HUES64 (cell line): ENCODE data around the gene PTPRR.
A peak's percentile ranks its signal among the peaks of the same experiment; 100 is the strongest.

Experiments
- H3K27ac ChIP-seq: 2 replicates; pipeline ENCODE4 v1.7.0; 2013; ENCODE audit warnings: low read depth, low read length, inconsistent platforms
- H3K27me3 ChIP-seq: 2 replicates; pipeline ENCODE4 v1.6.1; 2013; ENCODE audit warnings: mild to moderate bottlenecking, low read length; ENCODE audit not compliant: insufficient read depth
- H3K36me3 ChIP-seq: 2 replicates; pipeline ENCODE4 v1.6.1; 2013; ENCODE audit warnings: mild to moderate bottlenecking, low read length; ENCODE audit not compliant: insufficient read depth
- H3K4me1 ChIP-seq: 2 replicates; pipeline ENCODE4 v1.6.1; 2013; ENCODE audit warnings: mild to moderate bottlenecking, low read length, moderate library complexity; ENCODE audit not compliant: insufficient read depth
- H3K4me3 ChIP-seq: 2 replicates; pipeline ENCODE4 v1.5.1; 2013; ENCODE audit warnings: mild to moderate bottlenecking, low read length, moderate library complexity
- H3K9ac ChIP-seq: 2 replicates; pipeline ENCODE4 v1.6.1; 2013; ENCODE audit warnings: mild to moderate bottlenecking, low read depth, low read length
- H3K9me3 ChIP-seq: 2 replicates; pipeline ENCODE4 v1.6.1; 2013; ENCODE audit warnings: low read depth, low read length; ENCODE audit not compliant: insufficient read depth
- WGBS: fragments of 150-250, 120-280 bp; methylation state at CpG from one replicate; pipeline ENCODE4 v1.1.7; 2013; ENCODE audit warnings: missing lambda C conversion rate; 5-methylcytosine and 5-hydroxymethylcytosine counted together

PTPRR gene

GRCh38 chr12:70619471-70620152, 300.9 kb downstream of the PTPRR start:
- Histone ChIP-seq H3K27ac (no peak overlapping the region), H3K9me3 (no peaks in the 10 kb centered on the region), H3K4me1 (peaks cover 13% of the 10 kb centered on the region), H3K27me3 (no peaks in the 10 kb centered on the region), H3K9ac (no peak overlapping the region), H3K4me3 (no peak overlapping the region), H3K36me3 (no peaks in the 10 kb centered on the region)
- WGBS, result 96% methylated on average over 5 of the region's 5 CpGs

GRCh38 chr12:70618371-70618770, 302.2 kb downstream of the PTPRR start:
- Histone ChIP-seq H3K9ac (no peak overlapping the region), H3K36me3 (no peaks in the 10 kb centered on the region), H3K4me1 (peaks cover 24% of the 10 kb centered on the region), H3K4me3 (no peak overlapping the region), H3K27ac (no peak overlapping the region), H3K27me3 (no peaks in the 10 kb centered on the region), H3K9me3 (no peaks in the 10 kb centered on the region)
- 98% methylated on average over 3 of the region's 4 CpGs for WGBS

- H3K27me3 ChIP-seq, result no peaks in the 10 kb centered on the region
- H3K9me3 ChIP-seq, result no peaks in the 10 kb centered on the region
- H3K27ac ChIP-seq, result no peak overlapping the region
- WGBS, result 81% methylated on average over 1 of the region's 4 CpGs
- H3K4me1 ChIP-seq, result peaks cover 24% of the 10 kb centered on the region
- no peak overlapping the region for H3K9ac ChIP-seq
- no peak overlapping the region for H3K4me3 ChIP-seq
- H3K36me3 ChIP-seq, result no peaks in the 10 kb centered on the region
These were observed 303.1 kb downstream of the PTPRR start for GRCh38 chr12:70617450-70617849.

GRCh38 chr12:70615174-70615866, 305.2 kb downstream of the PTPRR start:
- peaks cover 7% of the 10 kb centered on the region; the same call in 1 of the 2 replicates for H3K27me3 ChIP-seq
- WGBS, result 69% methylated on average over 4 of the region's 5 CpGs
- H3K9ac ChIP-seq, result no peak overlapping the region
- peaks cover 28% of the 10 kb centered on the region for H3K4me1 ChIP-seq
- no peaks in the 10 kb centered on the region for H3K9me3 ChIP-seq
- no peaks in the 10 kb centered on the region for H3K36me3 ChIP-seq
- H3K27ac ChIP-seq, result no peak overlapping the region
- no peak overlapping the region for H3K4me3 ChIP-seq

GRCh38 chr12:70609739-70610491, 310.6 kb downstream of the PTPRR start:
- Histone ChIP-seq H3K27ac (no peak overlapping the region), H3K9me3 (no peaks in the 10 kb centered on the region), H3K4me3 (peak overlapping the region; percentile 68), H3K4me1 (peaks cover 18% of the 10 kb centered on the region), H3K36me3 (no peaks in the 10 kb centered on the region), H3K9ac (peak overlapping the region; percentile 18; the same call in 1 of the 2 replicates), H3K27me3 (peaks cover 32% of the 10 kb centered on the region)
- under 1% methylated on average over 63 of the region's 63 CpGs for WGBS

GRCh38 chr12:70609203-70609602, 311.3 kb downstream of the PTPRR start:
- peak overlapping the region; percentile 68 for H3K4me3 ChIP-seq
- 0 out of 2 replicates have a peak, but pooled peaks cover 4% of the 10 kb centered on the region for H3K9me3 ChIP-seq
- H3K9ac ChIP-seq, result no peak overlapping the region
- no peak overlapping the region for H3K27ac ChIP-seq
- peaks cover 11% of the 10 kb centered on the region for H3K4me1 ChIP-seq
- no peaks in the 10 kb centered on the region for H3K36me3 ChIP-seq
- WGBS, result 96% methylated on average over 2 of the region's 2 CpGs
- peaks cover 32% of the 10 kb centered on the region for H3K27me3 ChIP-seq

- Histone ChIP-seq H3K4me3 (no peak overlapping the region), H3K27ac (no peak overlapping the region)
These were observed 312.4 kb downstream of the PTPRR start for GRCh38 chr12:70608184-70608583.

GRCh38 chr12:70607107-70607506, 313.4 kb downstream of the PTPRR start:
- Histone ChIP-seq H3K27ac (no peak overlapping the region), H3K9ac (no peak overlapping the region), H3K4me3 (no peak overlapping the region), H3K9me3 (0 out of 2 replicates have a peak, but pooled peaks cover 4% of the 10 kb centered on the region), H3K4me1 (peaks cover 4% of the 10 kb centered on the region; the same call in 1 of the 2 replicates), H3K27me3 (peaks cover 32% of the 10 kb centered on the region), H3K36me3 (no peaks in the 10 kb centered on the region)

More at GRCh38 chr12:70608184-70608583, 312.4 kb downstream of the PTPRR start:
- Histone ChIP-seq H3K4me1 (peaks cover 4% of the 10 kb centered on the region; the same call in 1 of the 2 replicates), H3K9ac (no peak overlapping the region), H3K27me3 (peaks cover 32% of the 10 kb centered on the region), H3K36me3 (no peaks in the 10 kb centered on the region), H3K9me3 (0 out of 2 replicates have a peak, but pooled peaks cover 4% of the 10 kb centered on the region)
- no CpG with 5 or more reads among the region's 1 CpG for WGBS

GRCh38 chr12:70605976-70606375, 314.6 kb downstream of the PTPRR start:
- no peak overlapping the region for H3K9ac ChIP-seq
- WGBS, result 96% methylated on average over 5 of the region's 5 CpGs
- H3K9me3 ChIP-seq, result 0 out of 2 replicates have a peak, but pooled peaks cover 4% of the 10 kb centered on the region
- H3K36me3 ChIP-seq, result no peaks in the 10 kb centered on the region
- peaks cover 4% of the 10 kb centered on the region; the same call in 1 of the 2 replicates for H3K4me1 ChIP-seq
- peaks cover 32% of the 10 kb centered on the region for H3K27me3 ChIP-seq
- no peak overlapping the region for H3K27ac ChIP-seq
- no peak overlapping the region for H3K4me3 ChIP-seq

GRCh38 chr12:70604662-70605061, 315.9 kb downstream of the PTPRR start:
- Histone ChIP-seq H3K4me1 (no peaks in the 10 kb centered on the region), H3K27me3 (peaks cover 18% of the 10 kb centered on the region), H3K36me3 (no peaks in the 10 kb centered on the region), H3K4me3 (no peak overlapping the region), H3K9me3 (0 out of 2 replicates have a peak, but pooled peaks cover 4% of the 10 kb centered on the region), H3K9ac (no peak overlapping the region), H3K27ac (no peak overlapping the region)
- WGBS, result 97% methylated on average over 3 of the region's 4 CpGs

- Histone ChIP-seq H3K27ac (no peak overlapping the region), H3K4me3 (no peak overlapping the region), H3K36me3 (no peaks in the 10 kb centered on the region), H3K9me3 (0 out of 2 replicates have a peak, but pooled peaks cover 4% of the 10 kb centered on the region), H3K4me1 (no peaks in the 10 kb centered on the region), H3K9ac (no peak overlapping the region), H3K27me3 (peaks cover 2% of the 10 kb centered on the region; the same call in 1 of the 2 replicates)
- WGBS, result no CpG with 5 or more reads among the region's 1 CpG
These were observed 317.5 kb downstream of the PTPRR start for GRCh38 chr12:70603044-70603443.
